DMS79 treated with DMSO at 0.1 percent for 48 hours (cell line): ENCODE results near the gene PES1.
"Not testable (repeated sequence)": the region's sequence is repeated elsewhere in the genome, so short reads cannot be mapped to it uniquely, and the experiment has no call there.

Experiments
- DNase-seq: peaks from one replicate; lab custom pipeline; 2025; lab: John Stamatoyannopoulos, UW

Gene PES1

DNA sequence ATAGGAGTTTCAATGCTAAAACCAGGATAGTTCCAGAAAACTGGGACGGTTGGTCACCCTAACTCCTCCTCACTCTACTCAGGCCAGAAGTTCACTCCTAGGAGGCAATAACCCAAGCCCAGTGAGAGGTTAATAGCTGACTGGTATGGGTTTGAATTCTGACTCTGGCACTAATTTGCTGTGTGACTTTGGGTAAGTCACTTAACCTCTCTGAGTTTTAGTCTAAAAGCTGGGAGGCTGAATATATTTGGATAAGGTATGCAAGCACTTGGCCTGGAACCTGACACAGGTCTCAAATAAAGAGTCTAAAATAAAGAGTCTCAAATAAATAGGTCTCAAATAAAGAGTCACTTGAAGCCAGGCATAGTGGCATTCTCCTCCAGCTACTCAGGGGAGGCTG lies 39.0 kb downstream of the PES1 start:
- DNase-seq: no peak

GRCh38 chr22:30551813-30552212 lies 39.9 kb downstream of the PES1 start:
- not testable (repeated sequence) for DNase-seq

GRCh38 chr22:30547188-30547587 lies 44.5 kb downstream of the PES1 start:
- no peak for DNase-seq

GRCh38 chr22:30546616-30547015 lies 45.1 kb downstream of the PES1 start, which contains the start of gene SEC14L6:
Gene SEC14L6 (minus strand): TSS chr22:30546741. CDS start chr22:30546682, 59 bp downstream.
- no peak for DNase-seq

DNA sequence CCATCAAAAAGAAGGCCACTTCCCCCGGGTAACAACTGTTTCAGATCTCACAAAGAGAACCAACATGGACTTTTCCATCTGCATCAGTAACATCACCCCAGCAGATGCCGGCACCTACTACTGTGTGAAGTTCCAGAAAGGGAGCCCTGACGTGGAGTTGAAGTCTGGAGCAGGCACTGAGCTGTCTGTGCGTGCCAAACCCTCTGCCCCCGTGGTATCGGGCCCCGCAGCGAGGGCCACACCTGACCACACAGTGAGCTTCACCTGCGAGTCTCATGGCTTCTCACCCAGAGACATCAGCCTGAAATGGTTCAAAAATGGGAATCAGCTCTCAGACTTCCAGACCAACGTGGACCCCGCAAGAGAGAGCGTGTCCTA lies 48.9 kb downstream of the PES1 start:
- no peak for DNase-seq

DNA sequence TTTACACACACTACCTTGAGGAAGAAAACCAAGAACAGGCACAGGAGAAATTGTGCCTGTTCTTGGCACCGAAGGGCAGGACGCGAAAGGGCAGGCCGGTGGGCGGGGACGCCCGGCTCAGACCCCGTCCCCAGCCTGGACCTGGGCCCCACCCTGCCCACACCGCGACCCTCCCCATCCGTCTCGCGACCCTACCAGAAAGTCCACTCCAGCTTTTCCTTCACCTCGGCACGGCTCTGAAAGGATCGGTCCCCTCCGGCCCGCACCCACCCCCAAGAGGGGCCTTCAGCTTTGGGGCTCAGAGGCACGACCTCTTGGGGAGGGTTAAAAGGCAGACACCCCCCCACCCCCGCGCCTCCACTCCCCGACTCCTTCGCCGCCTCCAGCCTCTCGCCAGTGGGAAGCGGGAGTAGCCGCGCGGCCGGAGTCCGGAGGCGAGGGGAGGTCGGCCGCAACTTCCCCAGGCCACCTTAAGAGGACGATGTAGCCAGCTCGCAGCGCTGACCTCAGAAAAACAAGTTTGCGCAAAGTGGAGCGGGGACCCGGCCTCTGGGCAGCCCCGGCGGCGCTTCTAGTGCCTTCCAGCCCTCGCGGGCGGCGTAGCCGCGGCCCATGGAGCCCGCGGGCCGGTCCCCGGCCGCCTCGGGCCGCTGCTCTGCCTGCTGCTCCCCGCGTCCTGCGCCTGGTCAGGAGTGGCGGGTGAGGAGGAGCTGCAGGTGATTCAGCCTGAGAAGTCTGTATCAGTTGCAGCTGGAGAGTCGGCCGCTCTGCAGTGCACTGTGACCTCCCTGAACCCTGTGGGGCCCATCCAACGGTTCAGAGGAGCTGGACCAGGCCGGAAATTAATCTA lies 49.5 kb downstream of the PES1 start:
- DNase-seq: no peak

DNA sequence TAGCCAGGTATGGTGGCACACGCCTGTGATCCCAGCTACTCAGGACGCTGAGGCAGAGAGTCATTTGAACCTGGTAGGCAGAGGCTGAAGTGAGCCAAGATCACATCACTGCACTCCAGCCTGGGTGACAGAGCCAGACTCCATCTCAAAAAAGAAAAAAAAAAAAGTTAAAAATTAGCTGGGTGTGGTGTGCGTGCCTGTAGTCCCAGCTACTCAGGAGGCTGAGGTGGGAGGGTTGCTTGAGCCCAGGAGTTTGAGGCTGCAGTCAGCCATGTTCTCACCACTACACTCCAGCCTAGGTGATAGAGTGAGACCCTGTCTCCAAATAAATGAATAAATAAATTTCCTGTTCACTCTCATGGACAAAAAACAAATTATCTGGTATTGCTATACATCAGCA lies 50.2 kb downstream of the PES1 start:
- not testable (repeated sequence) for DNase-seq

DNA sequence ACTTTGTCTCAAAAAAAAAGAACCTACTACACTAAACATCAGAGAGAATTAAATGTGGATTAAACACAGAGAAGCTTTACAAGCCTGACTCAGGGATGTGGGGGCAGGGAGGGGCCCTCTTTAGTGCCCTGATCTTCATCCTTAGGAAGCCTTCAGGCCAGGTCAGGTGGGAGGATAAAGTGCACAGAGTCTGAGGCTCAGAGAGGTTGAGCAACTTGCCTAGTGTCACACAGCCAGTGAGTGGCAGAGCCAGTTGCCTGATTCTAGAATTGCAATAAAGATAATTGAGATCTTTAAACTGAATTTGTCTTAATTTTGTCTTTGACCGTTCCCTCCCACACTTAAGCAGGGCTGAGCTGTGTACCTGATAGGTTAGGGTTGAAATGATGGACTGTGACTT lies 52.3 kb downstream of the PES1 start:
- DNase-seq: no peak

DNA sequence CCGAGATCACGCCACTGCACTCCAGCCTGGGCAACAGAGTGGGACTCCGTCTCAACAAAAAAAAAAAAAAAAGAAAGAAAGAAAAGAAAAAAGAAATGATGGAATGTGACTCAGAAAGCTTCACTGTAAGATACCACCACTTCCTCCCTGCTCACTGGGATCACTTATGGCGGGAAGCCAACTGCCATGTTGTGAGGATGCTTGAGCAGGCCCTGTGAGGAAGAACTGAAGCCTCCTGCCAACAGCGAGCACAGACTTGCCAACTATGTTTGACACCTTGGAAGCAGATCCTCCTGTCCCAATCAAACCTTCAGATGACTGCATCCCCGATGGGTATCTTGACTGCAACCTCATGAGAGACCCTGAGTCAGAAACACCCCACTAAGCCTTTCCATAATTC lies 53.4 kb downstream of the PES1 start:
- no peak for DNase-seq

DNA sequence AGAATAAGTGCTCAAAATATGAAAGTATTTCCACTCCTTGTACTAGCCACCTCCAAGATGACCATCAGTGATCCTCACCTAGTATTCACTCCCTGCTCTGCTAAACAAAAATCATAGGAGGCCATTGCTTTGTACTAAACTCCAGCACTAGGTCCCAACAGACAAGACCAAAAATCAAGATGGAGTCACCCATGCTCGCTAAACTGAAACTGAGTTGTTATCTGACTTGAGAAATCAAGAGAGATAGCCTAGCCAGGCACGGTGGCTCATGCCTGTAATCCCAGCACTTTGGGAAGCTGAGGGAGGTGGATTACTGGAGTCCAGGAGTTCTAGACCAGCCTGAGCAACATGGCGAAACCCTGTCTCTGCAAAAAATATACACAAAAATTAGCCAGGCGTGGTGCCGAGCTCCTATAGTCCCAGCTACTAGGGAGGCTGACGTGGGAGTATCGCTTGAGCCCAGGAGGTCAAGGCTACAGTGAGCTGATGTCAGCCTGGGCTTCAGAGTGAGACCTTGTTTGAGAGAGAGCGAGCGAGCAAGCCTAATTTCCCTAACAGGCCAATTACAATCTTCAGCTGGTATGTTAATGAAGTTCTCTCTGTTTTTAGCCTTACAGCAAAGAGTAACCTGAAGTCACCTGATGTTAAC lies 54.5 kb downstream of the PES1 start:
- DNase-seq: no peak

- DNase-seq: no peak
Measured at GRCh38 chr22:30535182-30535581, 56.5 kb downstream of the PES1 start.

DNA sequence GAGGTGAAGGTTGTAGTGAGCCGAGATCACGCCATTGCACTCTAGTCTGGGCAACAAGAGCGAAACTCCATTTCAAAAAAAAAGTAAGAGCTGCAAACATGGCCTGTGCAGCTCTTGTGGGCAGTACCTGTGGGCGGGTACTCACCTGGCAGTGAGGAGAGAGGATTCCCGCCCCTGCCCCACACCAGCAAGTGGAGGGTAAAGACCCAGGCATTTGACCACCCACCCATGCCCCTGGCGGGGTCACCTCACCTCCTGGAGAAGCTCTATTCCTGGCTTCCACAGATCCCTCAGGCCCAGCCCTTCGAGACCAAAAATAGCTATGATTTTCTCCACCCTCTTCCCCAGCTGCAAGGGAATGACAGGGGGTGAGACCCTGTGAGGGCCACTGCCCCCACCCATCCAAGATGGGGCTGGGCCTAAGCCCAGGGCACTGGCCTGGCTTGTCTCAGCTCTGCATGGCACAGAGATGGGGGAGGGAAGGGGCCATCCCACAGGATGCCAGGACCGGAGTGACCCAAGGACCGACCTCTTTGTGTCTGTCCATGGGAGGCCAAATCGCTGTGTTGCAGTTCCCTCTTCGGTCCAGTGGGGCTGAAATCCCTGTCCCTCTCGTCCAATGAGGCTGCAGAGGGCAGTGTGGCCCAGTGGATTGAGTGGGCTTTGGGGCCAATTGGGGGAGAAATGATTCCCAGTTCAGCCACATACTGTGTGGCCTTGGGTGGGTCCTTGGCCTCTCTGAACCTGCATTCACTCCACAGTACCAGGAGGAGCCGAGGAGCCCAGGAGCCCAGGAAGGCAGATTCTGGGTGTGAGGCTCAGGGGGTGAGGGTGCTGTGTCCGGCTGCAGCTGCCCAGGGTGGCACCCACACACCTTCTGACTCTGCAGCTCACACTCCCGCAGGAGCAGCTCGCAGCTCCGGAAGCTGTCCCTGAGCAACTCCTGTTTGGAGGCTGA lies 59.8 kb downstream of the PES1 start:
- DNase-seq: no peak

- no peak for DNase-seq
Measured at GRCh38 chr22:30526656-30527055, 65.1 kb downstream of the PES1 start.
